HEK293T (cell line): ENCODE results near the gene ZMYND15.

Experiments
- HDGF ChIP-seq: fragments of 450-650 bp; IDR thresholded peaks from 2 replicates; pipeline ENCODE4 v1.6.1; 2017; ENCODE audit warnings: antibody characterized with exemption, borderline replicate concordance
- ZNF384 ChIP-seq: fragments of 450-650 bp; IDR thresholded peaks from 2 replicates; pipeline ENCODE4 v1.6.1; 2016

- TF ChIP-seq ZNF384: no peak
- no peak for TF ChIP-seq HDGF
Measured at GRCh38 chr17:4734857-4735475, 4.7 kb upstream of the ZMYND15 start.
